Suppressor macrophage treated with lipopolysaccharide for 1 hour (primary cell): ENCODE data around the gene RASGRF2.
A peak's percentile ranks its signal among the peaks of the same experiment; 100 is the strongest.

ENCODE experiments used
- DNase-seq, 3 donors: peaks; one replicate each; pipeline ENCODE4 v3.0.0-alpha.2; 2020 to 2022

RASGRF2 gene

DNA sequence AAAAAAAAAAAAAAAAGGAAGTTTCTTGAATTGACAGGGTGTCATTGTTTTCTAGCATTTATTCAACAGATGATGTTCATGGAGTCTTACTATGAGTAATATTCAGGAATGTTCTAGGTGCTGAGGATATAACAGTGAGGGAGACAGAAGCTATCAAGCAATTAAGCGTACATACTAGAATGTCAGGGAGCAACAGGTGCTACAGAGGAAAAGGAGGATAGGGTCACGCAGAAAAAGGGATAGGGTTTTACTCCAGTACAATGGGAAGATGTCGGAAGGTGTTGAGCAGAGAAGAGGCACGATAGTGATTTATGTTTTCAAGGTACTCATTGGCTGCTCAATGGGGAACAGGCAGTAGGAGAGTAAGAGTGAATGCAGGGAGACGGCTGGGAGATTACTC lies 6.6 kb upstream of the RASGRF2 start:
- no peak for DNase-seq

- no peak for DNase-seq
Observed at GRCh38 chr5:80955082-80955590, 5.0 kb upstream of the RASGRF2 start.

GRCh38 chr5:80956272-80956671 lies 3.9 kb upstream of the RASGRF2 start:
- DNase-seq = no peak

DNA sequence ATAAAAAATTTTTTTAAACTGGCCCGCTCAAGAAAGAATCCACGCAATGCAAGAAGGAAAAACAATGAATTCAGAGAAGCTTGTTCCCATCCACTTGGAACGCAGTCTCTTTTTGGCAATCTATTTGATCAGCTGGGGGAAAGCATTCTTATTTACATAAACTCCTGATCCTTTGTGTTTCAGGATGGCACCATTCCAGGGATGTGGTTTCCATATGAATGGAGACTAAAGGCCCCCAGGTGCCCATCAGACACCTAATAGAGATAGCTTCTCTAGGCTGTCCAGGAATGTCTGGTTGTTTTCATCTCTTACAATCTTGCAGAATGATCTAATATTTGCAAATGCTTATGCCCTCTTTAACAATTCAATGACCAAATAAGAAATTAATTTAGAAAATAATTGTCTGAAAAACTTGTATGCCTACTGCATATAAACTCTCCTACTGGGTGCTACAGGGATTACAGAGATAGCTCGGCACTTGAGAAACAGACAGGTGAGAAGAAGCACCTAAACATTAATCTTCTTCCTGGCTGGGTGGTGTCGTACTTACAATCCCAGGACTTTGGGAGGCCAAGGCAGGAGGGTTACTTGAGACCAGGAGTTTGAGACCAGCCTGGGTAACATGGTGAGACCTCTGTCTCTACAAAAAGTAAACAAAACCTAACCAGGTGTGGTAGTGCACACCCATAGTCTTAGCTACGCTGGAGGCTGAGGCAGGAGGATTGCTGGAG lies 3.0 kb upstream of the RASGRF2 start:
- DNase-seq = no peak

DNA sequence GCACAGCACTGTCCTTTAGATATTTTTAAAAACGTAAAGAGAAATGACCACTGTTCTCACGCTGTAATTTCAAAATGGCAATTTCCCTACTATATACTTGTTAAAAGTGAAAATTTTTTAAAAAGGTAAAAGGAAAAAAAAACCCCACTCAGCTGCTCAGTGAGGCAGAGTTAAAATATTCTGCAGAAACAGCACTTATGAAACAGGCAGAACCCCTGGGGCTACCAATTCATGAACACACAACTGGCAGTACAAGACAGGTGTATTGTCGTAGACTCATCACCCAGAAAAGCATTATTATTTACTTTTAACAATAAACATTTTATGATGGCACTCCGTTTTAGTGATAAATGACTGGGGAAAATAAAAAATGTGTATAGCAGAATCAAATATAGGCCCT lies 1.5 kb upstream of the RASGRF2 start:
- DNase-seq = no peak

GRCh38 chr5:80959138-80959537 lies 1.0 kb upstream of the RASGRF2 start:
- no peak for DNase-seq

GRCh38 chr5:80960531-80961375 lies 590 bp downstream of the RASGRF2 start:
- peak in 1 of 3 donors; percentile 31 for DNase-seq

- DNase-seq = no peak
Observed at GRCh38 chr5:80961376-80962281, 1.5 kb downstream of the RASGRF2 start.

DNA sequence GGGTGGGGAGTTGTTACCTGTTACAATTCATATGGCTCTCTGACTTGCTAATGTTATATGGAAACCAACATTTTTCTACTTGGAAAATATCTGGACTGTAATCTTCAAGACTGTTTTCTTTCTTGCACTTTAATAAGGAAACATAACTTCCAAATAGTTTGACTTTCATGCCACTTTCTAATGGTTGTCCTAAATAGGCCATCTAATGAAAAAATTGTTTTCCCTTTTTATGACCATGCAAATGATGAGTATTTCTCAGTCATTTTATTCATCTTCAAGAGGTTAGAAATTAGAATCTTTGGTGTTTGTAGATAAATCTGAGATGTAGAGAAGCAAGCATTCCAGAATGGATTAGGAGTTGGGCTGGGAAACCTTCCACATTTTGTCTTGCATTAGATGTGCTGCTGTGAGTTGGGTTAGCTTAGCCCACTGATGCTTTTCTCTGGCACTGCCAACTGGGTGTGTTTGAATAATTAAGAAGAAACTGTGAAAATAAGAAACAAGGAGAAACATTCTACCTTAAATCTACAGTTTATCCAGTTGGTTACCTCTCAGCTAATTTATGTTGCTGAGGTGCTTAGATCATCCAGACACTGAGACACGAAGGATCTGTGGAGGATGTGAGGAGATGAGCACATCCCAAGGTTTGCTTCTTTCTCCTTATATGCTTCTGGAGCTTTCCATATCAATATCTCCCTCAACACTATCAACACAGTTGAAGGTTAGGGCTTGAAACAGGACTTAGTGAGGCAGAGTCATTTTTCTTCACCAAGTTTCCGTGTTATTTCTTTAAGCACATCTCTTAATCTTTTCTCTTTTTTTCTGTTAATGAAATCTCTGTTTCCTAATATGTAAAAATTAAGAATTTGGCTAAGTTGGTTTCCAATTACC lies 2.7 kb downstream of the RASGRF2 start:
- no peak for DNase-seq

GRCh38 chr5:80963521-80963895 lies 3.3 kb downstream of the RASGRF2 start:
- DNase-seq = no peak

DNA sequence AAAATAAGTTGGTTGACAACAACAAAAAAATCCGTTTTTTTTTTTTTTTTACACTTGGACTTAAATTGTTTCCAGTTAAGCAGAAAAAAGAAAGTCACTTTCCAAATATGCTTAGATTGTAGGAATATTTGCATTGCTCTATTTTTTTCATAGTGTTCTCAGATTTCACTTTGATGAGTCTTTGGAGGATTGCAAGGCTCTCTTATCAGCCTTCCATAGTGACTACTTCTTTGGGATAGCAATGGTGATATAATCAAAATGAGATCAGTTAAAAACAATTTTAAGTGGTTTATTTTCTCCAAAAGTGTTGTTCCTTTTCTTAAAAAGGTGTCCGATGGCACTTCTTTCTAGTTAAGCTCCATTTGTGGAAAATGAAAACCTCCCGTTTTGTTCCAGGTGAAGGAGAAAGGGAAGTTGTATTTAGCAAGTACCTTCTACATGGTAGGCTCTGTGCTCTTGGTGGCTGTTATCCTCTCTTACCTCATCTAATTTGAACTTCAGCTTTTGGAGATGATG lies 3.9 kb downstream of the RASGRF2 start:
- no peak for DNase-seq

- DNase-seq = no peak
Observed at GRCh38 chr5:80964491-80964890, 4.3 kb downstream of the RASGRF2 start.

- DNase-seq = no peak
Observed at GRCh38 chr5:80964919-80965318, 4.8 kb downstream of the RASGRF2 start.

DNA sequence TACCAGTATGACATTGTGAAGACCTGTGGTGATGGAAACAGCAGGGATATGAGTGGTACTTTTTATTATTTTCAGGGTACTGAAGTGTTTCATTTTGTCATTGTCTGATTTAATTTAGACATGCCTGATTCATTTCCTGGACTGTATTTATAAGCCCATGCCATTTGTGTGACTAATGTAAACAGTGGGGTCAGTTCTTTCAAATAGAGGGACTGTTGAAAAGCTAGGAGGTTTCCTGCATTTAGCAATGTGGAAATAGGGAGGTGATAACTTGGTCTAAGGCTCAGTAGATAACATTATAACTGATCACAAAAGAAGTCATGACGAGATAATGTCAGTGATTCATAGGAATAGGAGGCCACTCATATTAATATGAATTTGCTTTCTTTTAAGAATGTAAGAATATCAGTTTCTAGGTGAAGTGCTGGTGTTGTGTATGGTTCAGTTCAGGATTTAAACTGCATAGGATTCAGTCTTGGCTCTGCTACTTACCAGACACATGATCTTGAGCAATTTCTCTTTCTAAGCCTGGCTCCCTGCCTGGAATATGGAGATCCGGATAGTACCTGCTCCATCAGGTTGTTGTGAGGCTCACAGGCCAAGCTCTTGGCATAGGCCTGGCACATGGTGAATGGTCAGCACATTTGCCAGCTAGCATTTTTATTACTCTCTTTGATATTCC lies 7.5 kb downstream of the RASGRF2 start:
- no peak for DNase-seq

GRCh38 chr5:80973027-80973426 lies 12.9 kb downstream of the RASGRF2 start:
- no peak for DNase-seq

DNA sequence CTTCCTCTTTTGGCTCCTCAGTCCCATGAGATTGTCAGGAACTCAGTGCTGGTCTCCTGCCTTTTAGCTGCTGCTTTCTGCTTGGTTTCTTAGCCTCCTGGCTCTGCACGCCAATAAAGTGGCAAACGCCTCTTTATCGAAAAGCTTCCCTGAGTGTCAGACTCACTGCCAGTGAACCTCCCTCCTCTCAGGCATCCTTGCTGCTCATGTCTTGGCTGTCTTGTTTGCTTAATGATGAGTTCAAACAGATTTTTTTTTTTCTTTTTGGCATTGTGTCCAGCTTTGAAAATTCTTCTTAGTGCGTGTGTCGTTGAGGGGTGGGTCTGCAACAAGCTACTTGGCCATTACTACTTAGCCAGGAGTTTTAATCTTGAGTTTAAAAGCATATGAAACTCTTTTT lies 14.9 kb downstream of the RASGRF2 start:
- no peak for DNase-seq

DNA sequence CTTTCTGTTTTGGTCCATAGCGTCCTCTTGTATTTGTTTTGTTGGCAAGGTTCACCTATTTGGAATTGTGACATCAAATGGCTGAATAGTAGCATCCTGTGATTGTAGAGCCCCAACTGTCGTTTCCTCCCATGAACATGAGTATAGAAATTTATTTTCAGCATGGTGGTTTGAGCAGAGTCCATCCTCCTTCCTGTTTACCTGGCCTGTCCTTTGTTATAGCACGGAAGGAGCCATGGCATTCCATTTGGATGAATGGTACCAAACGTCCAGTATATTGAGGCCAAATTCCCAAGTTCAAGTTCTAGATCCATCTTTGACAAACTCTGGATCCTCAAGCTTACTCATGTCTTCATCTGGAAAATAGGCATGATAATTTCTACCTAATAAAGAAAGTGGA lies 16.8 kb downstream of the RASGRF2 start:
- no peak for DNase-seq

- no peak for DNase-seq
Observed at GRCh38 chr5:80977764-80978163, 17.6 kb downstream of the RASGRF2 start.

DNA sequence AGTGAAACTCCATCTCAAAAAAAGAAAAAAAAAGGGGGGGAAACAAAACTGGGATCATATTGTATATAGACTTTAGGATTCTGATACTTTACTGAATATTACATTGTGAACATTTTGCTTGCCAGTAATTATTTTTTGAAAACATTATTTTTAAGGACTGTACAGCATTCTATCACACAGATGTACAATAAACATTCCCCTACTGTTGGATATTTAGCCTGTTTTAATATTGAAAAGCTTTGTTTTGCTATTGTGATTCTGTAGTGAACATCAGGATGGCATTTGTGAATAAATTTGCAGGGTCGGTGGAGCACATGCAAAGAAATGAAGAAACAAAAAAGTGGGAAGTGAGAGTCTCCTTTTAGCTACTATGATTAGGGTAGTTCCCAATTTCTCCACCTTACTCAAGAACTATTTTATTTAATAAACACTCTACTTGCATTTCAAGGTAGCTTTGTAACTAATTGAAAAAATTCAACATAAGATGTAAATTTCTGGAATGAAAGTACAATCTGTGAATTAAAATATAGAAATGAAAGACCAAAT lies 18.7 kb downstream of the RASGRF2 start:
- DNase-seq = peak in 2 of 3 donors; percentile 4 to 21

DNA sequence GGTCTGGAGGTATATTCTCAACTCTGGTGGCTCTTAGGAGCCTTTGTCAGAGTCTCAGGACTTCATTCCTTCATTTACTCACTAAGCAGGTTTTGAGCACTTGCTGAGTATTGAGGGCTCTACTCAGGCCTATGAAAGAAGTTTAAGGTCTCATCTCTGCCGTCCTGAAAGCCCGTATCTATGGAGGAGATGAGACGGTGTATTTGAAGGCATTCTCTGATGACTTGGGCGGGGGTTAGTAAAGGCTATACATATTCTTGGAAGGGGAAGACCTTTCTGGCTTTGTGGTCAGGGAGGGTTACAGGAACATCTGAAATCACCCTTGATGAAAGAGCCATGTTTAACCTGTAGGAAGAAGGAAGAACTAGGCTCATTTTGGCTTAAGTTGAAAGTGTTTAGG lies 21.9 kb downstream of the RASGRF2 start:
- no peak for DNase-seq
